LoVo (cell line): ENCODE data around the gene ADARB1.

ENCODE experiments used
- DNase-seq: peaks from one replicate; pipeline ENCODE4 v3.0.0-alpha.2; 2016; ENCODE audit warnings: low spot score

The ADARB1 gene

DNA sequence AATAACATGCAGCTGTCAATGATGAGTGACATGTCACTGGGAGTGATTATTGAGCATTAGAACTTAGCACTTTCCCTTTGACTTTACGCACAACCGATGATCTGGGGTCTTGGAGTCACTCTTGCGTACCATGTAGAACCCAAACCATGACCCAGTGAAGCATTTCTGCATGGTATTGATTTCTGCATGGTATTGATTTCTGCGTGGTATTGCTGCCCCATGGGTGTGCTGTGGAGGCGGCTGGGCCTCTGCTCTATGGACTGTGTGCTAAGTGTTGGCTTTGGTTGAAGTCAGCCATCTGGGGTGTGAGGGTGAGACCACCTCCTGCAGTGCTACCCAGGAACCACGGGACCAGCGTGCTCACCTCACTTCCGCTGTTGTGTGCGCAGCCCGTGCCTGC is 98.0 kb downstream of the ADARB1 start:
- no peak for DNase-seq

DNA sequence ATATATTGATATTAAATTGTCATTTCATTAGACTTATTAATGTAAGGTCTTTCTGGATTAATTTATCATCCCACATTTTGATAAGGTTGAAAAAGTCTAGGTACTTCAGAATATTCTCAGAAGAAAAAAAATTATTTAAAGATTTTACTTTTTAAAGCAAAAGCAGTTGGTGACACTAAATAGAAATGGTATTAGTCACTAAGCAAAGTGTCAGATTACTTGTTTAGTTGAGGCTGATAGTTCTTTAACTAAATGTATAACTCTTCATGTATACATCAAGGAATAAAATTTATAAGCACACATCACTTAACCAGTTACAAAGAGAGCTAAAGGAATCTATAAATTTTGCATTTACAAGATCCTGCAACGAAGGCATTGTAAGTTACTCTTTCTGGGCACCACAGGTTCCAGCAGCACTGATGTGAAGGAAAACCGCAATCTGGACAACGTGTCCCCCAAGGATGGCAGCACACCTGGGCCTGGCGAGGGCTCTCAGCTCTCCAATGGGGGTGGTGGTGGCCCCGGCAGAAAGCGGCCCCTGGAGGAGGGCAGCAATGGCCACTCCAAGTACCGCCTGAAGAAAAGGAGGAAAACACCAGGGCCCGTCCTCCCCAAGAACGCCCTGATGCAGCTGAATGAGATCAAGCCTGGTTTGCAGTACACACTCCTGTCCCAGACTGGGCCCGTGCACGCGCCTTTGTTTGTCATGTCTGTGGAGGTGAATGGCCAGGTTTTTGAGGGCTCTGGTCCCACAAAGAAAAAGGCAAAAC is 101.1 kb downstream of the ADARB1 start:
- no peak for DNase-seq

DNA sequence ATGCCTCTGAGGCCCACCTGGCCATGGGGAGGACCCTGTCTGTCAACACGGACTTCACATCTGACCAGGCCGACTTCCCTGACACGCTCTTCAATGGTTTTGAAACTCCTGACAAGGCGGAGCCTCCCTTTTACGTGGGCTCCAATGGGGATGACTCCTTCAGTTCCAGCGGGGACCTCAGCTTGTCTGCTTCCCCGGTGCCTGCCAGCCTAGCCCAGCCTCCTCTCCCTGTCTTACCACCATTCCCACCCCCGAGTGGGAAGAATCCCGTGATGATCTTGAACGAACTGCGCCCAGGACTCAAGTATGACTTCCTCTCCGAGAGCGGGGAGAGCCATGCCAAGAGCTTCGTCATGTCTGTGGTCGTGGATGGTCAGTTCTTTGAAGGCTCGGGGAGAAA is 101.8 kb downstream of the ADARB1 start:
- no peak for DNase-seq

DNA sequence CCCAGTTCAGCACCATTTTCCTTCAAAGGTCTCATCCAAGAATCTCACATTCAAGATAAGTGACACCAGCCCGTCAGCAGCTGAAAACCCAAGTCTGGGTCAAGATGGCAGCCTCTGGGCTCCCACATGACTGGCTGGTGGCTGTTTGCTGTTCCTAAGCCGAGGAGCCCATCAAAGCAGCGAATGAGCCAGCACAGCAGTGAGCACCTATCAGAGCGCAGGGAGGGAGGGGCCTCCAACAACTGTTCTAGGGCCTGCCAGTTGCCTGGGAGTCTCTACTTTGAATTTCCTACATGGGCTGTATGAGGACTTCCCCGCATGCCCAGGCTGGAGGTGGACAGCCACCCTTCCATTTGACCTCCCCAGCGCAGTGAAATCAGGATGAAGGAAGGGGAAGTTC is 102.7 kb downstream of the ADARB1 start:
- DNase-seq, result no peak

DNA sequence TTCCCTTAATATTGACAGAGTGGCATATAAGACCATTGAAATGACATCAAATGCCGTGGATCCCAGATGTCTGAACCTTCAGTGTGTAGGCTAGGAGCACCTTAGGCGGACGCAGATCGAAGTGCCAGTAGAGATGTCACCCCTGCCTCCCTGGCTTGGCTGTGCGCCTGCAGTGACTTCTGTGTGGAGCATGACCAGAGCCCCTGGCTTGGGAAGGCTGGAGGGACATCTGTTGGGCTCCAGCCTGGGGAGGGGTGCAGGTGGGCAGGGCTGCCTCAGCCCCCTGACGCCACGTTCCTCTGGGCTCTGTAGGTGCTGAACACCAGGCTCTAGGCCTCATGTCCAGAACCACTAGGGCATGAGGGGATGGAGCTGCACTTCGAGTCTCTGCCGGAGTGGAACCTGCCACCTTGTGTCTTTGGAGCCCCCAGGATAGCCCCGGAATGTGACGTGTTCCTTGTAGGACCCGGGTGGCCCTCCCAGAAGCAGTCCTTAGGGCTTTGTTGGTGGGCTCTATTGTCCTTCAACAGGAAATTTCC is 103.8 kb downstream of the ADARB1 start:
- no peak for DNase-seq

DNA sequence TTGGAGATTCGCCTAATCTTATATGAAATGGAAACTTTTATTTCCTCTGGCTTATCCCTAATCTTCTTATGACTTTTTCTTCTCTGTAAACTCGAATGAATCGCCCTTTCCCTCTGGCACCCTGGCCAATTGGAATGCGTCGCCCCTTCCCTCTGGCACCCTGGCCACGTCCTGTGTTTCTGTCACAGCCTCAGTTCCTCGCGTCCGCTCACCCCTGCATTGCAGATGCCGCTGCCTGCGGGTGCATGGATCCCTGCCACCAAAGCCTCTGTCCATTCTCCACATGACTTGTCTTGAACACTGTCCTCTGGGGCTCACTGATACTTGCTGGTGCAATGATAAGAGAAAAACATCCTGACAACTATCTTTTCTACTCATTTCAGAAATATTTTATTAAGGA is 104.6 kb downstream of the ADARB1 start:
- DNase-seq, result no peak

DNA sequence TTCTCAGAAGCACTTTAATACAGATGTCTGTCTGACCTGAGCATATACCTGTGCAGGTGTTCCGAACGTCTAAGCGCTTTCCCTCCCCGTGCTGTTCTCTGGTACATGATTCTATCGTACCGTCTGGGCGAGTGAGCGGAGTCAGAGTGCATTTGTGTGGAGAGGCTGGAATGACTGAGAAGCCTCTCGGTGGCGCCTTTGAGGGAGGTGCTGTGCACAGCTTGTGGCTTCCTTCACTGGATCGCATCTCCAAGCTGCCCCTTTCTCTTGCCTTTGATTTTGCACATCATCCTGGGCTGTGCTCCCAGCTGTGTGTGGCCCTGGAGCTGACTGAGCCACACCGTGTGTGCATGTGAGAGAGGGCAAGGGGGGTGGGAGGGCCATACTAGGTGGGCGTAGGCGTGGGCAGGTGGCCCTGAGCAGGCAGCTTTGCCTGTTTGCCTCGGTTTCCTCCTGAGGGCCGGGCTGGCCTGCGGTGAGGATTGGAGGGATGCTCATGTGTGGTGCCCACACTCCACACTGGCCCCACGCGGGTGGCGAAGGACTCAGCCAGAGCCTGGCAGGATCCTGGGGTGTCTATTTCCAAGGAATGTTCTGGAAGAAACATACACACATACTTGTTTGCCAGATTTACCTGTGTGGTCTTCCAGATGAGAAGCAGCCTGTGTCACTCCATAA is 105.3 kb downstream of the ADARB1 start:
- DNase-seq, result no peak

DNA sequence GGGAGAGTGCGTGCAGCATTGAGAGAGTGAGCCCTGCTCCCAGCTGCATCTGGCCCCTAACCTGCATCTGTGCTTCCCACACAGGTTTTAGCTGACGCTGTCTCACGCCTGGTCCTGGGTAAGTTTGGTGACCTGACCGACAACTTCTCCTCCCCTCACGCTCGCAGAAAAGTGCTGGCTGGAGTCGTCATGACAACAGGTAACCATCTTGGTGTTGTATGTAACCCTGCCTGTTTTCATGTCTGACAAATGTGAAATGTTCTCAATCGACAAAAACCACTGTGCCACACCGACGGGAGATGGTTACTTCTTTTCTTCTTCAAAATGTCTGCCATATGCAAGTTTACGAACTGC is 105.8 kb downstream of the ADARB1 start:
- DNase-seq, result no peak

DNA sequence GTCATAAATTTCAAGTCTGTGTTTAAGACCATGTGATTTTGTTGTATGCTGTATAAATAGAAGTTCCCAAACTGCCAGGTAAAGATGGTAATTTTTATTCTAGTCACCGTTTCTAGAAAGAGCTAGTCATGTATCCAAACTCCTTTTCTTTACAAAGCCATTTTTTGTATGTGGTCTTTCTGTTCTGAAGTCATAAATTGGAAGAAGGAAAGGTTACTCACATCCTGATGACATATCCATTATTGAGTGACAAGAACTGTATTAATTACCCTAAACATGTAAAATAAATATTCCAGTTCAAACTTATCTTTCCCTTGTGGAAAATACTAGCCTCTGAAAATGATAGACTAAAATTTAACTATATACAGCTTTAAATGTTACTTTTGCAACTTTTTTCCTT is 108.6 kb downstream of the ADARB1 start:
- no peak for DNase-seq

DNA sequence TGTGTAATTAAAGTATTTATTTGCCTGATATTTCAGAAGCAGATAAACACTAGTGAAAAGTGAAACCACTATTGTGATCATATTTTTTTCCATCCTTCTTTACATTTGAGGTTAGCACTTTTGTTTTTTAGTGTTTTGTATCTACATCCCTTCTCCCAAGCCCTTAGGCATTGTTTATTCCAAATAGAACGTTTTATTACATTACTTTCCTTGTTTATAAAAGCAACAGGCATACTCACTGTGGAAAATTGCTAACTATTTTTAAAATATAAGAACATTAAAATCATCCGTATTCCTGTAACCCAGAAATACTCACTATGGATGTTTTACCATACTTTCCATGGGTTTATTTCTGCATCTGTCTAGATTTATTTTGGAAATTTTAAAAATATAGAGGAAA is 109.5 kb downstream of the ADARB1 start:
- DNase-seq, result no peak

DNA sequence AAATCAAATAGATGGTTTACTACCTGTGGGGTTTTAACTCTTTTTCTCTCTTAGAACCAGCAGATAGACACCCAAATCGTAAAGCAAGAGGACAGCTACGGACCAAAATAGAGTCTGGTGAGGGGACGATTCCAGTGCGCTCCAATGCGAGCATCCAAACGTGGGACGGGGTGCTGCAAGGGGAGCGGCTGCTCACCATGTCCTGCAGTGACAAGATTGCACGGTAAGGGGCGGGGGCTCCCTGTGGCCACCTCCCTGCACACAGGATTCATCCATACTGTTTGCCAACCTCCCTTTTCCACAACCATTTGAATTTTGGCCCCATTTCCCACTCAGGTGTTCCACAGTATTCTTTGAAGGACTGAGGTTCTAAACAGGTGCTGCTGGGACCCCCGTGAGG is 110.5 kb downstream of the ADARB1 start:
- DNase-seq, result no peak

DNA sequence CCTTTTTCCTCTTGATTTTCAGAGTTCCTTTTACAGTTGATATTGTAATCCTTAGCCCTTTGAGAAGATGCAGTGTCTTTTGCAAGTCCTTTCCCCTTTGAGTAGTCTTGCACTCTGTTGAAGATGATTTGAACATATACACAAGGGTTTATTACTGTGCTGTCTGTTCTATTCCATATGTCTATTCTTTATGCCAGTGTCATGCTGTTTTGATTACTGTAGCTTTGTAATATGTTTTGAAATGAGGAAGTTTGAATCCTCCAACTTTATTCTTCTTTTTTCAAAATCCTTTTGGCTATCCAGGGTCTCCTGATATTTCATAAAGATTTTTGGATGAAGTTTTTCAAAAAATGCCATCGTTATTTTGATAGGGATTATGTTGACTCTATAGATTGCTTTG is 112.3 kb downstream of the ADARB1 start:
- DNase-seq, result no peak

DNA sequence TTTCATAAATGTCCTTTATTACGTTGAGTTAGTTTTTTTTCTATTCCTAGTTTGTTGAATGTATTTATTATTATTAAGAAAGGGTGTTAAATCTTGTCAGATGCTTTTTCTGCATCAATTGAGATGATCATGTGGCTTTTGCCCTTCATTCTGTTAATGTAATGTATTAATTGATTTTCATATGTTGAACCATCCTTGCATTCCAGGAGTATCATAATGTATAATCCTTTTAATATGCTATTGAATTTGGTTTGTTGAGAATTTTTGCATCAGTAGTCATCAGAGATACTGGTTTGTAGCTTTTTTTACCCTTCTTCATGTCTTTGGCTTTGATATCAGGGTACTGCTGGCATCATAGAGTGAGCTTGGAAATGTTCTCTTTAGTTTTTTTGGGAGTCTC is 113.3 kb downstream of the ADARB1 start:
- no peak for DNase-seq

DNA sequence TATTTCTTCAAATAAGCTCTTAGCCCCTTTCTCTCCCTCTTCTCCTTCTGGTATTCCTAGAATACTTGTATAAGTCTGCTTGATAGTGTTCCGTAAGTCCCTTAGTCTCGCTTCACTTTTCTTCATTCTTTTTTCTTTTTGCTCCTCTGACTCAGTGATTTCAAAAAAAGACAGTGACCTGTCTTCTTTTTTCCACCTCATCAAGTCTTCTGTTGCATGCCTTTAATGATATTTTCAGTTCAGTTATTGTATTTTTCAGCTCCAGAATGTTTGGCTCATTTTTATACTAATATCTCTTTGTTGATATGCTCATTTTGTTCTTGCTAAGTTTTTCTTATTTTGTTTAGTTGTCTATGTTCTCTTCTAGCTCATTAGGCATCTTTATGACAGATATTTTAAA is 115.6 kb downstream of the ADARB1 start:
- no peak for DNase-seq

DNA sequence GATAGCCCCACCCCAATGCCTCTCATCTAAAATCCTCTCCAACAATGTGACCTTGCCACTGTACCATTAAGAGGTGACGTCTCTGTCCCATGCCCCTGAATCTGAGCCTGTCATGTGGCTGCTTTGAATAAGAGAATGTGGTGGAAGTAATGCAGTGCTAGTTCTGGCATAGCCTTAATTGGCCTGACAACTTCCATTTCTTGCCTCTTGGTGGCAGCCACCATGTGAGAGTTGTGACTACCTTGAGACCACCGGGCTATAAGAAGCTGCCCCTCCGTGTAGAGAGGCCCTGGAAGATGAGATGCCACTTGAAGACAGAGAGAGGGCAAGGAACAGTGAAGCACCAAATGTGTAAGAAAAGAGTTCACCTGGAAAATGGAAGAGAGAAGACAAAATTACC is 118.0 kb downstream of the ADARB1 start:
- no peak for DNase-seq

DNA sequence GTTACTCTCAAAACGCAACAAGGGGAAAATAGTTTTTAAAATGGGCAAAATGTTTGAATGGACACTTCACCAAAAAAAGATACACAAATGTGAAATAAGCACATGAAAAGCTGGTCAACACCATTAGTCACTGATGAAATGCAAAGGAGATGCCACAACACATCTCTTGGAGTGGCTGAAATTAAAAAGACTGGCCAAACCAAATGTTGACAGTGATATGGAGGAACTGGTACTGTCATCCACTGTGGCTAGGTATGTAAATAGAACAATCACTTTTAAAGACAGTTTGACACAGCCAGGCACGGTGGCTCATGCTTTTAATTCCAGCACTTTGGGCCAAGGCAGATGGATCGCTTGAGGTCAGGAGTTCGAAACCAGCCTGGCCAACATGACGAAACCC is 122.2 kb downstream of the ADARB1 start:
- DNase-seq, result no peak

DNA sequence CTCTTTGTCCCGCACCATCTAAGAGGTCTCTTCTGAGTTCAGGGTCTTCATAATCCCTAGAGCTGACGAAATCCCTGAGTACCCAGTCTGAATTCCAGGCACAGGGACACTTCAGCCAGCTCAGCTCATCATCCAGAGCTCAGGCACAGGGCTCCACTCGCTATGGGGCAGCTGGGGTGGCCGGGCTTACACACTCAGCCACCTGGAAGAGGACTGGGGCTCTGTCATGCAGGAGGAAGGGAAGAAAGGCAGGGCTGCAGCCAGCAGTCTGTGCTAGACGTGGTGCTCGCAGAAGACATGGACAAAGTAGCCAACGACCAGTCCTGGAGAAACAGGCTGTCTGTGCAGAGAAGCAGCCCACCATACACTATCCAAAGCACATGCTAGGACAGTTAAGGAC is 124.8 kb downstream of the ADARB1 start:
- no peak for DNase-seq

DNA sequence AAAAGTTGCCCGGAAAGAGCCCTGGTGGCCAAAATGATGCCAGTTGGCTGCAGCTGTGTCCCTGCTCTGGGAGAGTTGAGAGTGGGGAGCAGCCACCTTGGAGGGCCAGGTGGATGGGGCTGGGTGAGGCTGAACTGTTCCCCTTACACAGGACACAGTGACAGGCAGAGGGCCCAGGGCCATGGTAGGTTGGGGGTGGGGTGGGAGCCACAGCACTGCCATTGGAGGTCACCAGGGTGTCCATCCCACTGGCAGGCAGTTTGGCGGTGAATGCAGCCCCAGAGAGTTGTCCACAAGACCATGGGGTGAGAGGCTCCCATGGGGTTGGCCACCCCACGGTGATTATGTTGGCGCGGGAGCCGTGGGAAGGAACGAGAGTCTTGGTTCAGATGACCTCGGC is 125.7 kb downstream of the ADARB1 start:
- no peak for DNase-seq

DNA sequence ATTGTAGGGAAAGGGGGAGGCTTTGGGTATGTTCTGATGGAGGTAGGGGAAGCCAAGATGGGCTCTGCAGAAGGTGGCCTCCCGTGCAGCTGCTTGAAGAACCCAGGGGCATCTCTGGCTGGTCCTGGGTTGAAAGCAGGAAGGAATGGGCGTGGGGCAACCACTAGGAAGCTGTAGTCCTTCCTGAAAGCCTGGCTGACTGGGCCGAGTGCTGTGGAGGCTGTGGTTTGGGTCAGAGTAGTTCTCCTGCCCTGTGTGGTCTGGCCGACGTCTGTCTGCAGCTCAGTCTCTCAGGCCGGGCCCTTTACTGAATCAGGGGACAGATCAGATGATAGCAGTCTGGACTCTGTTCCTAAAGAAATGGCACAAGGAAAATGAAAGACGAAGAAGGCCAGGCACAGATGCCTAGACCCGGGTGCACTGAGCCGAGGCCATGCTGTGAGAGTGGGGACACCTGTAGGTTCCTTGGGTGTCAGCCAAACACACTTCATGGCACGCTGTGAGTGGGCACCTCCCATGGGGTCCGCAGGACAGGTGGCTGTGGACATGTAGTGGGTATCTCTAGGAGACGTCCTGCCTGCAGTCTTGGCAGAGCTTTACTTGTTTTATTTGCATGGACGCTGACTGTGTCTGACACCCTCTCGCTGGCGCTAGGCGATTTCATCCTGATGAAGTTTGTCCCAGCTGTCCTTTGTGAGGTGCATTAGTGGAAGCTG is 126.4 kb downstream of the ADARB1 start:
- DNase-seq, result no peak

DNA sequence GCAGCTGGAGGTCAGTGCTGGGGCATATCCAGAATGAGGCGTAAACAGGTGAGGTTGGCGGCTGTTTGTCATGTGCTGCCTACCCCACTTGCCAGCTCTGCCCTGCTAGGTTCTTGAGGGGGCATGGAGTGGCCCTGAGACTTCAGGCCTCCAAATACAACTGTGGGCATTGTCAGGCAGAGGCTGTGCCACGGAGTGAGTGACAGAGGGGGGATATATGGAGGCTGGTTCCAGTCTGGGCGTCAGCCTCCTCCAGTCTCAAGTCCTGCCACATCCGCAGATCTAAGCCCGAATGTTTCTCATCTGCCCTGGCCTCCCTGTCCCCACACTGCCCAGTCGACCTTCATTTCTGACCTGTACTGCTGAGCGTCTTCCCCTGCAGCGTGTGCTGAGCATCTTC is 128.0 kb downstream of the ADARB1 start:
- DNase-seq, result no peak

DNA sequence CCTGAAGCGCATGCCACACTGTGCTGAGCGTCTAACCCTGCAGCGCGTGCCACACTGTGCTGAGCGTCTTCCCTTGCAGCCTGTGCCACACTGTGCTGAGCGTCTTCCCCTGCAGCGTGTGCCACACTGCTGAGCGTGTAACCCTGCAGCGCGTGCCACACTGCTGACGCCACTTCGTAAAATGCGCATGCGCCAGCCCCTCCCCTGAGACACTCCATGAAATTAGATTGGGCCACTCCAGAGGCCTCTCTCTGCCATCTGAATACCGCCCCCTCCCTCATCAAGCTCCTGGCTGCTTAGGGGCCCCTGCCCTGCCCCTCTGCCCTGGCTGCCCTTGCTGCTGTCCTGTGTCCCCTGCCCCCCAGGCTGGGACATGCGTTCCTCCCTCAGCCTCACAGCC is 128.5 kb downstream of the ADARB1 start:
- no peak for DNase-seq

DNA sequence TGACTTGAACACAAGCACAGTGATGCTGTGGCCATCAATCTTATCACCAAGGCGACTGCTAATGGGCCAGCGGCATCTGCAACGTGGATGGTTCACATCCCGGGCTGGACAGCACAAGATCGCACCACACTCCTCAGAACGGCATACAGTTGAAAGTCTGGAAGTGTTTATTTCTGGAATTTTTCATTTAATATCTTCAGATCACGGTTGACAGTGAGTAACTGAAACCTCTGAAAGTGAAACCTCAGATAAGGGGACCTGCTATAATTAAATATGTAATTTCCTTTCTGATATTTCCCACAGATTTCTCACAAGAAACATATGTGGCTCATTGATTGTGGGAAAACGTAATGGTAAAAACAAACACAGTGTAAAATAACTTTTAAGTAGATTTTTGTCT is 129.6 kb downstream of the ADARB1 start:
- DNase-seq, result no peak

DNA sequence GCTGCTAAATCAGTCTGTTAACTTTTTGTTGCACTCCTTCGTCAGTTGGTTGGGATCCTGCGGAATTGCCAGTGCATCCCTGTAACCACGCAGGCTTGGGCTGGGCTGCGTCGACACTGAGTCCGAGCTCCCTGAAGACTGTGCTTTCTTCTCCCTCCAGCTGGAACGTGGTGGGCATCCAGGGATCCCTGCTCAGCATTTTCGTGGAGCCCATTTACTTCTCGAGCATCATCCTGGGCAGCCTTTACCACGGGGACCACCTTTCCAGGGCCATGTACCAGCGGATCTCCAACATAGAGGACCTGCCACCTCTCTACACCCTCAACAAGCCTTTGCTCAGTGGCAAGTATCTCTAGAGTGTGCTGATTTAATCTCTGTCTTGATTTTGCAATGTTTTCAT is 130.0 kb downstream of the ADARB1 start:
- DNase-seq, result no peak
